SU-DHL-6 (cell line): ENCODE results near the gene PHACTR3.

Experiments used
- H2AFZ ChIP-seq: fragments of 200-600 bp; sonication (generic); 2 replicates; pipeline ENCODE4 v1.6.1; 2014; ENCODE audit warnings: low read depth, mild to moderate bottlenecking, moderate library complexity, mixed read lengths, antibody characterized with exemption, low read length; ENCODE audit not compliant: severe bottlenecking
- H3F3A ChIP-seq: fragments of 200-600 bp; shearing (Covaris generic); 2 replicates; pipeline ENCODE4 v1.6.0; 2016; ENCODE audit warnings: antibody characterized with exemption, mild to moderate bottlenecking; ENCODE audit not compliant: insufficient read depth
- H3K27ac ChIP-seq: fragments of 200-600 bp; sonication (generic); 2 replicates; pipeline ENCODE4 v1.5.1; 2016; ENCODE audit warnings: low read depth, mild to moderate bottlenecking, low read length, moderate library complexity, mixed read lengths
- H3K27me3 ChIP-seq: fragments of 200-600 bp; sonication (generic), shearing (Covaris generic); 2 replicates; pipeline ENCODE4 v1.6.0; 2014; ENCODE audit warnings: mild to moderate bottlenecking, low read length
- H3K36me3 ChIP-seq: fragments of 200-600 bp; sonication (generic); 2 replicates; pipeline ENCODE4 v1.6.1; 2014; ENCODE audit warnings: mild to moderate bottlenecking, low read length, mixed read lengths
- H3K4me2 ChIP-seq: fragments of 300-600, 200-600 bp; shearing (Covaris generic), sonication (generic); 2 replicates; pipeline ENCODE4 v1.6.0; 2014; ENCODE audit warnings: low read length, low read depth, mild to moderate bottlenecking; ENCODE audit not compliant: poor library complexity, severe bottlenecking
- H3K4me3 ChIP-seq: fragments of 200-600 bp; sonication (generic); 2 replicates; pipeline ENCODE4 v1.5.1; 2014; ENCODE audit warnings: antibody characterized with exemption, low read length, mild to moderate bottlenecking, mixed read lengths; ENCODE audit not compliant: insufficient read depth, poor library complexity, severe bottlenecking
- H3K79me2 ChIP-seq: fragments of 200-600 bp; sonication (generic); 2 replicates; pipeline ENCODE4 v1.6.1; 2014; ENCODE audit warnings: mild to moderate bottlenecking, low read length, moderate library complexity; ENCODE audit not compliant: insufficient read depth
- H3K9ac ChIP-seq: fragments of 200-600 bp; sonication (generic); 2 replicates; pipeline ENCODE4 v1.7.0; 2014; ENCODE audit warnings: mild to moderate bottlenecking, low read length
- H3K9me2 ChIP-seq: fragments of 200-600 bp; sonication (generic); replicated peaks from 2 replicates; pipeline ENCODE4 v1.6.1; 2014; ENCODE audit warnings: low read length; ENCODE audit not compliant: insufficient read depth
- H3K9me3 ChIP-seq: fragments of 200-600 bp; sonication (generic); 2 replicates; pipeline ENCODE4 v1.6.1; 2014; ENCODE audit warnings: low read length, mixed read lengths; ENCODE audit not compliant: insufficient read depth
- H4K20me1 ChIP-seq: fragments of 200-600 bp; sonication (generic); 2 replicates; pipeline ENCODE4 v1.6.1; 2014; ENCODE audit warnings: low read depth, mild to moderate bottlenecking, antibody characterized with exemption, low read length, moderate library complexity, mixed read lengths
- EZH2phosphoT487 ChIP-seq: fragments of 200-600 bp; sonication (generic), shearing (Covaris generic); conservative IDR thresholded peaks from 2 replicates; pipeline ENCODE4 v1.6.1; 2018; ENCODE audit warnings: mild to moderate bottlenecking, antibody characterized with exemption, low read length, moderate library complexity, mixed read lengths
- TF ChIP-seq, protein P1 (sequence below): fragments of 200-600 bp; sonication (generic); IDR thresholded peaks from one replicate; pipeline ENCODE4 v1.5.1; 2017; ENCODE audit warnings: antibody characterized with exemption, mild to moderate bottlenecking, low read length, moderate library complexity; ENCODE audit not compliant: insufficient read depth, poor library complexity, severe bottlenecking

The PHACTR3 gene

DNA sequence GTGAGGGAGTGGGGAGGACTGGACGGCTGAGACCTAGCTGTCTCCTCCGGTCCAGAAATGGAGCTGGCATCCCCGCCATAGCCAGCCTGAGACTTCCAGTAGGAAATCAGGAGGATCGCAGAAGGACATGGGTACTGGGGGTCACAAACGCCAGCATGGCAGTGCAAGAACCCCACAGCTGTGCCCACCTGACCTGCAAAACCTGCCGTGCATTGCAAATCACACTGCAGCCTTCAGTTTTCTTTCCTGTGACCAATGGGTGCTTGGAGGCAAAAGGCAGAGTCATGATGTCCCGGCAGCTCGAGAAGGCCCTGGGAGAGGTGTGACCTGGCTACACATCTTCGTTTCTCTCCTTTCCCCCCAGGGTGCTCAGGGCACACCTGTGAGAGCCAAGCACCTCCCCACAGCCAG, 23.3 kb upstream of the PHACTR3 start:
- Histone ChIP-seq H3K4me2 (no peak overlapping the region), H3K79me2 (no peaks in the 10 kb centered on the region), H3K27ac (no peak overlapping the region), H3K36me3 (no peaks in the 10 kb centered on the region), H3K9me3 (no peaks in the 10 kb centered on the region), H3K27me3 (no peaks in the 10 kb centered on the region), H3K4me3 (no peak overlapping the region), H2AFZ (no peak overlapping the region), H3K9ac (no peak overlapping the region), H3F3A (no peaks in the 10 kb centered on the region), H3K9me2 (no peaks in the 10 kb centered on the region), H4K20me1 (no peaks in the 10 kb centered on the region)
- TF ChIP-seq, protein P1, sequence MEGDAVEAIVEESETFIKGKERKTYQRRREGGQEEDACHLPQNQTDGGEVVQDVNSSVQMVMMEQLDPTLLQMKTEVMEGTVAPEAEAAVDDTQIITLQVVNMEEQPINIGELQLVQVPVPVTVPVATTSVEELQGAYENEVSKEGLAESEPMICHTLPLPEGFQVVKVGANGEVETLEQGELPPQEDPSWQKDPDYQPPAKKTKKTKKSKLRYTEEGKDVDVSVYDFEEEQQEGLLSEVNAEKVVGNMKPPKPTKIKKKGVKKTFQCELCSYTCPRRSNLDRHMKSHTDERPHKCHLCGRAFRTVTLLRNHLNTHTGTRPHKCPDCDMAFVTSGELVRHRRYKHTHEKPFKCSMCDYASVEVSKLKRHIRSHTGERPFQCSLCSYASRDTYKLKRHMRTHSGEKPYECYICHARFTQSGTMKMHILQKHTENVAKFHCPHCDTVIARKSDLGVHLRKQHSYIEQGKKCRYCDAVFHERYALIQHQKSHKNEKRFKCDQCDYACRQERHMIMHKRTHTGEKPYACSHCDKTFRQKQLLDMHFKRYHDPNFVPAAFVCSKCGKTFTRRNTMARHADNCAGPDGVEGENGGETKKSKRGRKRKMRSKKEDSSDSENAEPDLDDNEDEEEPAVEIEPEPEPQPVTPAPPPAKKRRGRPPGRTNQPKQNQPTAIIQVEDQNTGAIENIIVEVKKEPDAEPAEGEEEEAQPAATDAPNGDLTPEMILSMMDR: no peak
- no peak for TF ChIP-seq EZH2phosphoT487

DNA sequence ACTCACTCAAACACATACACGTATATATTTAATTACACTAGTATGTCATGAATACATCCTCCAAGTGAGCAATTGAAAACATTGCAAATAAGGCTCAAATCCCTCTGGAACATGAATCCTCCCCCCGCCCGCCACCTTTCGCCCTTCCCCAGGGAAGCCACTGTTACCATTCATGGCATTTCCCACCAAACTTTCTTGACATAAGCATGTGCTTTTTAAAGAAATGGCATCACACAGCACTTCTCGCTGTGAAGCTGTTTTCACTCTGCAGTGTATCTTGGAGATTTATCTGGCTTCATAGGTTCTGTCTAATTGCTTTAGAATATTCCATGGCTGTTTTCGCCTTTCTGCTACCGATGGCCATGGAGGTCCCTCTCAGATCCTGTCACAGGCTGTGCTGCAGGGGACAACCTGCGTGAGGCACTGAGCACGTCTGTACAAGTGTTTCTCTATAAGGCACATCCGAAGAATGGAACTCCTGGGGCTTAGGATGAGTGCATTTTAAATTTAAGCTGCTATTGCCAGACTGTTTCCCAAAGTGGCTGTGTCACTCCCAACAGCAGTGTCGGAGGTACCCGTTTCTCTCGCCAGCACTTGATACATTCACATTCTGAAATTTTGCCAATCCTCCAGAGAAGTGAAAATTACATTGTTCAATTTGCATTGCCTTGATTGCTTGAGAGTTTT, 22.2 kb upstream of the PHACTR3 start:
- TF ChIP-seq EZH2phosphoT487: no peak
- TF ChIP-seq, protein P1: no peak
- no peaks in the 10 kb centered on the region for H4K20me1 ChIP-seq
- no peaks in the 10 kb centered on the region for H3K9me2 ChIP-seq
- H3K27ac ChIP-seq: no peak overlapping the region
- no peaks in the 10 kb centered on the region for H3F3A ChIP-seq
- H3K9me3 ChIP-seq: no peaks in the 10 kb centered on the region
- H3K36me3 ChIP-seq: no peaks in the 10 kb centered on the region
- no peak overlapping the region for H3K4me2 ChIP-seq
- no peaks in the 10 kb centered on the region for H3K27me3 ChIP-seq
- no peak overlapping the region for H2AFZ ChIP-seq
- no peak overlapping the region for H3K9ac ChIP-seq
- no peaks in the 10 kb centered on the region for H3K79me2 ChIP-seq
- no peak overlapping the region for H3K4me3 ChIP-seq

DNA sequence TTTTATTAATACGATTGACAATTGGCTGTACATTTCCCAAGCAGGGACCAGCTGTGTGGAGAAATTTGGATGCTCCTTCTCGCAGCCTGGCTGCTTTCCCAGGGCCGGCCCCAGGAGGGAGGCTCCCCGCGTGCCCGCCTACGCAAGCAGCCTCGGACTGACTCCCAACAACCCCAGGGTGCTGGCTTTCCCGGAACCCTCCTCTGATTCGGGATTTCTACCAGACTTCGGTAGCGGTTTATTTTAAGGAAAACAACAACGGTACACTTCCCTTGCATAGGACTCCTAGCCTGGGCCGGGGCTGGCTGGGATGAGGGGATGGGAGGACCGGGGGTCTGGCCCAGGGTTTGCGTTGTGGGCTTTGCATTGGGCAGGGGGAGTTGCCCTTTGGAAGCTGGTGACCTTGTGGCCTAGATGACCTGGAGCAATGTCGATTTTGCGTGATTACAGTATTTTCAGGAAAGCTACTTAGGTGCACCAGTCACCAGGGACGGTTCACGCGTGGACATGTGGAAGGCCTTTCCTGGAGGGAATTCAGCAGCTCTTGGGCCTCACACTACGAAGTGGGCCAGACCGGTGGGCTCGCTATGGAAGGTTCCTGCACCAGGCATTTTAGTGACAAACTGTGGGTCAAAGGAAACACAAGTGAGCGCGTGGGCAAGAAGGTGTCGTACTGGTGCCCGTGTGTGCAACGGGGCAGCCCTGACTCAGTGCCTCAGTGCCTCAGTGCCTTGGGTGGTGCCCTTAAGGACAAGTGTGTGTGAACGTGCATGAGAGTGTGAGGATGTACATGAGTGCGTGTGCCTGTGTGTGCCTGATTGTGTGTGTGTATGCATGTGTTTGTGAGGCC, 20.7 kb upstream of the PHACTR3 start:
- Histone ChIP-seq H3K4me2 (no peak overlapping the region), H3K4me3 (no peak overlapping the region), H3F3A (no peaks in the 10 kb centered on the region), H4K20me1 (no peaks in the 10 kb centered on the region), H3K36me3 (no peaks in the 10 kb centered on the region), H3K27me3 (no peaks in the 10 kb centered on the region), H3K79me2 (no peaks in the 10 kb centered on the region), H3K27ac (no peak overlapping the region), H2AFZ (no peak overlapping the region), H3K9ac (no peak overlapping the region), H3K9me2 (no peaks in the 10 kb centered on the region), H3K9me3 (no peaks in the 10 kb centered on the region)
- TF ChIP-seq, protein P1: no peak
- TF ChIP-seq EZH2phosphoT487: no peak
